Raji (cell line): ENCODE data around the gene TAS2R31.

Experiments used
- POLR2A ChIP-seq: IDR thresholded peaks from 2 replicates; pipeline ENCODE4 v1.6.1; 2011; ENCODE audit warnings: low read depth, low read length, control low read depth; ENCODE audit not compliant: insufficient read depth

The TAS2R31 gene

GRCh38 chr12:11015775-11016430 lies 15.3 kb downstream of the TAS2R31 start:
- no peak for TF ChIP-seq POLR2A

GRCh38 chr12:11014234-11014633 lies 17.0 kb downstream of the TAS2R31 start:
- TF ChIP-seq POLR2A, result no peak

- no peak for TF ChIP-seq POLR2A
Observed at GRCh38 chr12:11007608-11008007, 23.6 kb downstream of the TAS2R31 start.

- no peak for TF ChIP-seq POLR2A
Observed at GRCh38 chr12:10998204-10998603, 33.0 kb downstream of the TAS2R31 start, which contains the start of gene TAS2R20. Gene TAS2R20 (minus strand): TSS chr12:10998304. CDS start chr12:10997875, 429 bp downstream.

DNA sequence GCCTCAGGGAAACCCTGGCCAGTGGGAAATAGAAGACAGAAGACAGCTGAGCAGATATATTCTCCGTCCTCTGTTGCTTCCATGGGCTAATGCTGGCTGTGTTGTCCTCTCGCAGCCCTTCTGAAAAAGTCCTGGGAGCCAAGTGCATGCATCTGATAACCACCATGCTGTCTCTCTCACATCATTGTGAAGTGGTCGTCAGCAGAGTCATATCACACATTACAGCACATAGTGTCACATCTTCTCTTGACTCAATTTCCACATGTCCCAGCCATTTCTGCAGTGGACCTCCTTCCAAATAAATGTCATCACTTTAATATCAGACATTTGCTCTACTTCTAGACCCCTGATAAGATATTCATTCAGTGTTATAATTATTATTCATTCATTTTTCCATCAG lies 36.9 kb downstream of the TAS2R31 start:
- no peak for TF ChIP-seq POLR2A

- no peak for TF ChIP-seq POLR2A
Observed at GRCh38 chr12:10989107-10989506, 42.1 kb downstream of the TAS2R31 start.

- no peak for TF ChIP-seq POLR2A
Observed at GRCh38 chr12:10986812-10987211, 44.4 kb downstream of the TAS2R31 start, which contains the start of gene TAS2R50. Gene TAS2R50 (minus strand): TSS chr12:10986912. CDS start chr12:10986860, 52 bp downstream.

GRCh38 chr12:10982244-10982643 lies 49.0 kb downstream of the TAS2R31 start:
- TF ChIP-seq POLR2A, result no peak
